PC-3 (cell line): Measurements from ENCODE around the gene ACP7.

Source experiments
- CTCF ChIP-seq: fragments of 300-600 bp; sonication (generic); conservative IDR thresholded peaks from 2 replicates; pipeline ENCODE4 v1.5.1; 2017; ENCODE audit warnings: antibody characterized with exemption, low read depth, mild to moderate bottlenecking, low read length
- EZH2 ChIP-seq: fragments of 300-600 bp; sonication (generic); IDR thresholded peaks from one replicate; pipeline ENCODE4 v1.6.1; 2017; ENCODE audit warnings: antibody characterized with exemption, mild to moderate bottlenecking, low read length; ENCODE audit not compliant: unreplicated experiment

DNA sequence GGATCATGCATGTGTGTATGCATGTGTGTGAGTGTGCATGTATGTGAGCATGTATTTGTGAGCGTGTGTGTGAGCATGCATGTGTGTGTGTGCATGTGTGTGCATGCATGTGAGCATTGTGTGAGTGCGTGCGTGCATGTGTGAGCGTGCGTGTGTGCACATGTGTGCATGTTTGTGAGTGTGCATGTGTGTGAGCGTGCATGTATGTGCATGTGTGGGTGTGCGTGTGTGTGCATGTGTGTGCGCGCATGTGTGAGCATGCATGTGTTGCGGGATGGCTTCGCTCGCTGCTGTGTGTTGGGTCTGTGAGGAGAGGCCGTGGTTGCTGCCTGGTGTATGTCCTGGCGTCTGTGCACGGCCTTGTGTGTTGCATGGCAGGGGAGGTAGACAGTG is 73.8 kb downstream of the ACP7 start:
- TF ChIP-seq CTCF, result no peak
- no peak for TF ChIP-seq EZH2
